ENCODE data around the gene ANKRD11. TPM values are rescaled to one million over a fixed set of nuclear protein-coding genes. Genes with fewer than 3 reads are reported as not detected.
"Not testable (repeated sequence)": the region's sequence is repeated elsewhere in the genome, so short reads cannot be mapped to it uniquely, and the experiment has no call there.

Gene ANKRD11
- total and polyA plus RNA-seq, 5 experiments from 2014 or later, result 8.9 to 328 (median 61.1) TPM

- no peak overlapping the region for H3K4me3 Mint-ChIP-seq
- H3K27ac Mint-ChIP-seq, result peak overlapping the region in 1 of 10 donors; percentile 29
- H3K36me3 Mint-ChIP-seq, result peaks cover 0 to 70% (median 18%) of the 10 kb centered on the region in 3 donors
- H3K4me1 Mint-ChIP-seq, result peaks cover 0 to 9% (median 5%) of the 10 kb centered on the region in 4 donors
- DNase-seq (peak in 1 of 10 donors; percentile 32), ATAC-seq (no peak)
- no peaks in the 10 kb centered on the region for H3K9me3 Mint-ChIP-seq
- H3K27me3 Mint-ChIP-seq, result no peaks in the 10 kb centered on the region
- POLR2A ChIA-PET, result no interaction called here
Observed at GRCh38 chr16:89270666-89271345, 219.6 kb downstream of the ANKRD11 start.

- Mint-ChIP-seq H3K4me3 (no peak overlapping the region), H3K27me3 (no peaks in the 10 kb centered on the region), H3K9me3 (no peaks in the 10 kb centered on the region), H3K27ac (peak overlapping the region in 1 of 10 donors; percentile 3), H3K36me3 (peaks cover 0 to 66% (median 18%) of the 10 kb centered on the region in 3 donors), H3K4me1 (peaks cover 0 to 8% (median 5%) of the 10 kb centered on the region in 4 donors)
- DNase-seq, result peak in 1 of 10 donors; percentile 56
- POLR2A ChIA-PET, result interaction anchor here (0.9 kb wide), 1 partner anchor 23 kb away, joined by 3 read pairs; no protein-coding TSS in a partner anchor
- ATAC-seq, result no peak
Observed at GRCh38 chr16:89269805-89270665, 220.3 kb downstream of the ANKRD11 start.

GRCh38 chr16:89268987-89269735 is 221.2 kb downstream of the ANKRD11 start:
- Mint-ChIP-seq H3K27ac (peak overlapping the region in 1 of 10 donors; percentile 84), H3K36me3 (peaks cover 0 to 62% (median 18%) of the 10 kb centered on the region in 3 donors)
- POLR2A ChIA-PET, result interaction anchor here (0.5 to 0.9 kb wide), 3 partner anchors 10 to 126 kb away, joined by 3 to 4 read pairs (median 3); no protein-coding TSS in a partner anchor

GRCh38 chr16:89268585-89268984 is 221.8 kb downstream of the ANKRD11 start:
- ATAC-seq (no peak), DNase-seq (peak in 1 of 10 donors; percentile 57)
- Mint-ChIP-seq H3K9me3 (no peaks in the 10 kb centered on the region), H3K36me3 (peaks cover 0 to 57% (median 18%) of the 10 kb centered on the region in 3 donors), H3K27me3 (no peaks in the 10 kb centered on the region), H3K4me1 (peaks cover 0 to 8% (median 3%) of the 10 kb centered on the region in 4 donors), H3K27ac (peak overlapping the region in 1 of 10 donors; percentile 5), H3K4me3 (peak overlapping the region in 1 of 10 donors; percentile 4)
- POLR2A ChIA-PET, result interaction anchor here (0.5 kb wide), 2 partner anchors 9 to 126 kb away, joined by 3 to 4 read pairs; no protein-coding TSS in a partner anchor

More at GRCh38 chr16:89268987-89269735, 221.2 kb downstream of the ANKRD11 start:
- ATAC-seq (no peak), DNase-seq (no peak)
- Mint-ChIP-seq H3K27me3 (no peaks in the 10 kb centered on the region), H3K4me1 (peaks cover 0 to 8% (median 5%) of the 10 kb centered on the region in 4 donors), H3K9me3 (no peaks in the 10 kb centered on the region), H3K4me3 (peak overlapping the region in 1 of 10 donors; percentile 4)

- not testable (repeated sequence) for ATAC-seq, H3K27ac Mint-ChIP-seq, DNase-seq, H3K27me3 Mint-ChIP-seq, H3K4me3 Mint-ChIP-seq, H3K4me1 Mint-ChIP-seq, H3K9me3 Mint-ChIP-seq
- peaks cover 0 to 49% (median 16%) of the 10 kb centered on the region in 3 donors for H3K36me3 Mint-ChIP-seq
- POLR2A ChIA-PET, result interaction anchor here (0.6 to 1.4 kb wide), 2 partner anchors 14 to 385 kb away, joined by 3 to 6 read pairs; no protein-coding TSS in a partner anchor
Observed at GRCh38 chr16:89267746-89268145, 222.6 kb downstream of the ANKRD11 start.

- DNase-seq, result no peak
- peaks cover 0 to 8% (median 1%) of the 10 kb centered on the region in 4 donors for H3K4me1 Mint-ChIP-seq
- POLR2A ChIA-PET, result interaction anchor here (0.6 to 1.4 kb wide), 2 partner anchors 15 to 472 kb away, joined by 3 to 6 read pairs; no protein-coding TSS in a partner anchor
- H3K27ac Mint-ChIP-seq, result peak overlapping the region in 1 of 10 donors; percentile 74
- H3K9me3 Mint-ChIP-seq, result no peaks in the 10 kb centered on the region
- no peak overlapping the region for H3K4me3 Mint-ChIP-seq
- H3K36me3 Mint-ChIP-seq, result peaks cover 0 to 37% (median 11%) of the 10 kb centered on the region in 3 donors
- peak in 1 of 2 donors; percentile 10 for ATAC-seq
- no peaks in the 10 kb centered on the region for H3K27me3 Mint-ChIP-seq
Observed at GRCh38 chr16:89266521-89267134, 223.7 kb downstream of the ANKRD11 start.

- ATAC-seq, result no peak
- H3K9me3 Mint-ChIP-seq, result no peaks in the 10 kb centered on the region
- H3K27ac Mint-ChIP-seq, result peak overlapping the region in 2 of 10 donors; percentile 34 to 53
- H3K4me3 Mint-ChIP-seq, result no peak overlapping the region
- no peak for DNase-seq
- H3K27me3 Mint-ChIP-seq, result no peaks in the 10 kb centered on the region
- peaks cover 0 to 8% (median 2%) of the 10 kb centered on the region in 4 donors for H3K4me1 Mint-ChIP-seq
- POLR2A ChIA-PET, result no interaction called here
- H3K36me3 Mint-ChIP-seq, result peaks cover 0 to 33% (median 7%) of the 10 kb centered on the region in 3 donors
Observed at GRCh38 chr16:89265647-89266046, 224.7 kb downstream of the ANKRD11 start.

GRCh38 chr16:89264800-89265550 is 225.4 kb downstream of the ANKRD11 start:
- Mint-ChIP-seq H3K4me3 (peak overlapping the region in 1 of 10 donors; percentile 38), H3K4me1 (peaks cover 0 to 6% (median 2%) of the 10 kb centered on the region in 4 donors), H3K27me3 (no peaks in the 10 kb centered on the region), H3K27ac (peak overlapping the region in 3 of 10 donors; percentile 15 to 64 (median 44)), H3K9me3 (no peaks in the 10 kb centered on the region), H3K36me3 (peaks cover 0 to 28% (median 5%) of the 10 kb centered on the region in 3 donors)
- DNase-seq (no peak), ATAC-seq (no peak)
- POLR2A ChIA-PET, result interaction anchor here (0.7 to 1.1 kb wide), 2 partner anchors 21 to 244 kb away, joined by 3 read pairs; partner anchors contain the start of gene SPG7

- peak overlapping the region in 1 of 10 donors; percentile 20 for H3K4me3 Mint-ChIP-seq
Observed at GRCh38 chr16:89261691-89262563, 228.4 kb downstream of the ANKRD11 start.

GRCh38 chr16:89259901-89260300 is 230.5 kb downstream of the ANKRD11 start:
- not testable (repeated sequence) for DNase-seq, H3K36me3 Mint-ChIP-seq, H3K9me3 Mint-ChIP-seq, ATAC-seq, H3K4me3 Mint-ChIP-seq
- POLR2A ChIA-PET, result interaction anchor here (1.0 to 1.1 kb wide), 2 partner anchors 17 to 38 kb away, joined by 3 read pairs; no protein-coding TSS in a partner anchor
- peaks cover 3 to 22% (median 15%) of the 10 kb centered on the region in 5 donors for H3K27me3 Mint-ChIP-seq
- peak overlapping the region in 1 of 10 donors; percentile 15 for H3K27ac Mint-ChIP-seq
- H3K4me1 Mint-ChIP-seq, result peaks cover 14 to 19% (median 18%) of the 10 kb centered on the region in 4 donors

More at GRCh38 chr16:89261691-89262563, 228.4 kb downstream of the ANKRD11 start:
- DNase-seq (no peak), ATAC-seq (no peak)
- POLR2A ChIA-PET, result interaction anchor here (1.0 kb wide), 1 partner anchor 14 kb away, joined by 4 read pairs; no protein-coding TSS in a partner anchor
- H3K27me3 Mint-ChIP-seq, result peaks cover 3 to 15% (median 9%) of the 10 kb centered on the region in 5 donors
- H3K9me3 Mint-ChIP-seq, result no peaks in the 10 kb centered on the region
- H3K4me1 Mint-ChIP-seq, result peaks cover 8 to 13% (median 11%) of the 10 kb centered on the region in 4 donors
- H3K27ac Mint-ChIP-seq, result peak overlapping the region in 1 of 10 donors; percentile 33
- H3K36me3 Mint-ChIP-seq, result peaks cover 0 to 9% (median 0%) of the 10 kb centered on the region in 3 donors

Data from naive thymus-derived CD8-positive, alpha-beta T cell (primary cell).